ENCODE data around the gene BMP15. TPM values are rescaled to one million over a fixed set of nuclear protein-coding genes. Genes with fewer than 3 reads are reported as not detected.

The BMP15 gene
- total and polyA plus RNA-seq, 2 of the 13 experiments (the other 11 are each of a cell fraction or from before 2014, with no cell fraction given), result not detected

DNA sequence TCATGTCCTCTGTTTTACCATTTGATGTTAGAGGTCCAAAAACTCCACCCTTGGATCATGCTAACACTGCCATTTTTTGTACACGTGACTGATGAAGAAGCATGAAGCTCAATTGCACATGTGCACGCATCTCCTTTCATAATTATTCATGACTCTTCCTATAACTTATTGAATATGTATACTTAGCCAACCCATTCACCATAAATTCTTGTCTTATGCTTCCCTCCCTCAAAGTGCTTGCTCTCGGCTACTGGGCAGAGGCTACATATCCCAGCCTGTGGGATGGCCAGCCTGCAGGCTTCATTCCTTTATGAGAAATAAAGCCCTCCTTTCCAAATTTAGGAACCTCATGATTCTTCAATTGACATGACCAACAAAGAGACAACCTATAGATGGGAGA is 17.5 kb upstream of the BMP15 start (continued):
- TF ChIP-seq ZBTB4 (CRISPR knock-in tag; IDR thresholded peaks at IDR 0.05; ENCODE audit: borderline replicate concordance) (no peak), ISL2 (CRISPR knock-in tag; IDR thresholded peaks at IDR 0.05) (no peak), ZNF614 (CRISPR knock-in tag; IDR thresholded peaks at IDR 0.05; ENCODE audit: borderline replicate concordance) (no peak)

DNA sequence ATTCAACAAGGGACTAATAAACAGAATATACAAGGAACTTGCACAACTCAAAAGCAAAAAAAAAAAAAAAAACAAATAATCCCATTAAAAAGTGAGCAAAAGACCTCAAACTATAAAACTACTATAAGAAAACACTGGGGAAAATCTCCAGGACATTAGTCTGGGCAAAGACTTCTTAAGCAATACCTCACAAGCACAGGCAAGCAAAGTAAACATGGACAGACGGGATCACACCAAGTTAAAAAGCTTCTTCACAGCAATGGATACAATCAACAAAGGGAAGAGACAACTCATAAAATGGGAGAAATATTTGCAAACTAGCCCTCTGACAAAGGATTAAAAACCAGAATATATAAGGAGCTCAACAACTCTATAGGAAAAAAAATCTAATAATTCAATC is 17.1 kb upstream of the BMP15 start:
- Histone ChIP-seq H3K36me3 (replicated peaks in 1 of 2; ENCODE audit: control insufficient read depth in 1 of 2, insufficient read depth in 2 of 2, low read length in 2 of 2) (no peaks in the 10 kb centered on the region), H2AFZ (ENCODE audit: low read length) (no peak overlapping the region), H4K20me1 (ENCODE audit: insufficient read depth, low read length) (no peaks in the 10 kb centered on the region), H3K4me1 (ENCODE audit: insufficient read depth, low read length) (no peaks in the 10 kb centered on the region), H3K27ac (ENCODE audit: extremely low read length, insufficient read depth, low read length) (no peak overlapping the region), H3K27me3 (ENCODE audit: control insufficient read depth in 1 of 2, insufficient read depth in 2 of 2, low read length in 2 of 2) (no peaks in the 10 kb centered on the region), H3K9me3 (ENCODE audit: low read length) (no peaks in the 10 kb centered on the region), H3K9ac (ENCODE audit: insufficient read depth, low read depth, low read length) (no peak overlapping the region), H3K79me2 (ENCODE audit: insufficient read depth, low read length) (no peaks in the 10 kb centered on the region), H3K4me3 (replicated peaks in 1 of 3; ENCODE audit: insufficient read depth in 1 of 3, low read depth in 2 of 3, low read length in 3 of 3) (no peak overlapping the region), H3K4me2 (ENCODE audit: low read depth, low read length) (no peak overlapping the region)
- no peak for FAIRE-seq
- intact Hi-C loops (cut with micrococcal nuclease; ENCODE audit: unreplicated experiment) (no loop called here), in situ Hi-C loops (cut with HindIII; ENCODE audit: extremely low pct_ligation_motif_present, low pct_unique_long_range_greater_than_20kb) (no loop called here)
- ATAC-seq, result no peak
- BruUV-seq (replicated peaks), result no TSS peak
- TF ChIP-seq ZNF761 (CRISPR knock-in tag; conservative IDR thresholded peaks at IDR 0.05) (no peak), NR2C2 (CRISPR knock-in tag; IDR thresholded peaks at IDR 0.05; ENCODE audit: borderline replicate concordance) (no peak), ZNF333 (CRISPR knock-in tag; IDR thresholded peaks at IDR 0.05; ENCODE audit: borderline replicate concordance) (no peak), CCAR2 (optimal IDR thresholded peaks at IDR 0.05; ENCODE audit: low read depth, low read length) (no peak), ZFY (CRISPR knock-in tag; IDR thresholded peaks at IDR 0.05) (no peak), ZBTB8A (CRISPR knock-in tag; IDR thresholded peaks at IDR 0.05; ENCODE audit: borderline replicate concordance, low read depth) (no peak)
- TF ChIP-seq, protein P1, sequence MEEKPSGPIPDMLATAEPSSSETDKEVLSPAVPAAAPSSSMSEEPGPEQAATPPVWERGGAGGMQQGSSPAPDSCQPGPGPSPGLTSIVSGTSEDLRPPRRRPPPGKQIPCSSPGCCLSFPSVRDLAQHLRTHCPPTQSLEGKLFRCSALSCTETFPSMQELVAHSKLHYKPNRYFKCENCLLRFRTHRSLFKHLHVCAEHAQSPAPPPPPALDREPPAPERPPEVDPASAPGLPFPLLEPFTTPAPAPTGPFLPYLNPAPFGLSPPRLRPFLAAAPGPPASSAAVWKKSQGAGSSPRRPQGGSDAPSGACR (CRISPR knock-in tag; IDR thresholded peaks at IDR 0.05), result no peak
- WGBS (ENCODE audit: low lambda C conversion rate), result 0% methylated on average over 1 of the region's 1 CpG
- ChIA-PET POLR2A (no interaction called here), CTCF (ENCODE audit: low intra/inter-chr PET ratio, low total read pairs) (no interaction called here)
- DNase-seq (ENCODE audit: low spot score), result no peak
